Measurements from ENCODE around the gene PIK3R6. TPM values are rescaled to one million over a fixed set of nuclear protein-coding genes. Genes with fewer than 3 reads are reported as not detected.

The PIK3R6 gene
- total RNA-seq, 1 donor from 2014 or later: 2.5 TPM

- H3K27ac ChIP-seq: no peak overlapping the region
- H3K4me1 ChIP-seq: peaks cover 7% of the 10 kb centered on the region
- no peaks in the 10 kb centered on the region for H3K9me3 ChIP-seq
- no peak overlapping the region for H3K4me3 ChIP-seq
- DNase-seq: no peak
- intact Hi-C loops (cut with DNase I): no loop called here
- peaks cover 7% of the 10 kb centered on the region for H3K27me3 ChIP-seq (ENCODE audit: low read depth)
- TF ChIP-seq CTCF (IDR thresholded peaks at IDR 0.05): no peak
- no peak for ATAC-seq
- no peaks in the 10 kb centered on the region for H3K36me3 ChIP-seq
Measured at GRCh38 chr17:8776881-8777280, 90.6 kb downstream of the PIK3R6 start.

DNA sequence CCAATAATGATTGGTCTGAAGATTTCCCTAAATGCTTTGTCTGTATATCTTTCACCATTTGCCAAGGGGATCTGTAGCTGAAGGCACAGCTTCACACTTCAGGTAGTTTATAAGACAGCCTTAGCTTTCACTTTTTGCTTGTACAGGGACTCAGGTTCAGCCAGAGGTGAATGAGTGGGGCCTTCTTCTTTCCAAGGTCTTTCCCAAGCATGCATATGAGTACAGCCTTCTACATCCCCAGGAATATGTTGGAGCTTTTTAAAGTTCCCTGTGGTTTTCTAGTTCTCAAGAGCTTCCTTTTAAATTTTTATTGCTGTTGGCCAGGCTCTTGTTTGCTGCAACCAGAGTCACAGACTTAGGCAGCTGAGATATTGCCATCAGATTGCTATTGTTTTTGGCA is 91.2 kb downstream of the PIK3R6 start:
- peaks cover 7% of the 10 kb centered on the region for H3K4me1 ChIP-seq
- H3K9me3 ChIP-seq: no peaks in the 10 kb centered on the region
- no peak overlapping the region for H3K27ac ChIP-seq
- TF ChIP-seq CTCF (IDR thresholded peaks at IDR 0.05): no peak
- no peak overlapping the region for H3K4me3 ChIP-seq
- DNase-seq (no peak), ATAC-seq (no peak)
- intact Hi-C loops (cut with DNase I): no loop called here
- peaks cover 10% of the 10 kb centered on the region for H3K27me3 ChIP-seq (ENCODE audit: low read depth)
- H3K36me3 ChIP-seq: no peaks in the 10 kb centered on the region

GRCh38 chr17:8766731-8767130 is 100.7 kb downstream of the PIK3R6 start:
- intact Hi-C loops (cut with DNase I): no loop called here
- H3K4me3 ChIP-seq: no peak overlapping the region
- no peak for ATAC-seq
- H3K4me1 ChIP-seq: no peaks in the 10 kb centered on the region
- H3K9me3 ChIP-seq: no peaks in the 10 kb centered on the region
- no peaks in the 10 kb centered on the region for H3K36me3 ChIP-seq
- DNase-seq: no peak
- peaks cover under 1% of the 10 kb centered on the region for H3K27me3 ChIP-seq (ENCODE audit: low read depth)
- TF ChIP-seq CTCF (IDR thresholded peaks at IDR 0.05): no peak
- no peak overlapping the region for H3K27ac ChIP-seq

DNA sequence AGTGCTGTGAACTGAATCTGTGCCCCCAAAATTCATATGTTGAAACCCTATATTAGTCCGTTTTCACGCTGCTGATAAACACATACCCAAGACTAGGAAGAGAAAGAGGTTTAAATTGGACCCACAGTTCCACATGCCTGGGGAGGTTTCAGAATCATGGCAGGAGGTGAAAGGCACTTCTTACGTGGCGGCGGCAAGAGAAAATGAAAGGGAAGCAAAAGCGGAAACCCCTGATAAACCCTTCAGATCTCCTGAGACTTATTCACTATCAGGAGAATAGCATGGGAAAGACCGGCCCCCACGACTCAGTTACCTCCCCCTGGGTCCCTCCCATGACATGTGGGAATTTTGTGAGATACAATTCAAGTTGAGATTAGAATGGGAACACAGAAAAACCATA is 105.5 kb downstream of the PIK3R6 start:
- H3K27me3 ChIP-seq (ENCODE audit: low read depth): peaks cover 4% of the 10 kb centered on the region
- intact Hi-C loops (cut with DNase I): no loop called here
- TF ChIP-seq CTCF (IDR thresholded peaks at IDR 0.05): no peak
- H3K27ac ChIP-seq: no peak overlapping the region
- DNase-seq (no peak), ATAC-seq (no peak)
- no peaks in the 10 kb centered on the region for H3K4me1 ChIP-seq
- no peaks in the 10 kb centered on the region for H3K9me3 ChIP-seq
- no peaks in the 10 kb centered on the region for H3K36me3 ChIP-seq
- H3K4me3 ChIP-seq: no peak overlapping the region

DNA sequence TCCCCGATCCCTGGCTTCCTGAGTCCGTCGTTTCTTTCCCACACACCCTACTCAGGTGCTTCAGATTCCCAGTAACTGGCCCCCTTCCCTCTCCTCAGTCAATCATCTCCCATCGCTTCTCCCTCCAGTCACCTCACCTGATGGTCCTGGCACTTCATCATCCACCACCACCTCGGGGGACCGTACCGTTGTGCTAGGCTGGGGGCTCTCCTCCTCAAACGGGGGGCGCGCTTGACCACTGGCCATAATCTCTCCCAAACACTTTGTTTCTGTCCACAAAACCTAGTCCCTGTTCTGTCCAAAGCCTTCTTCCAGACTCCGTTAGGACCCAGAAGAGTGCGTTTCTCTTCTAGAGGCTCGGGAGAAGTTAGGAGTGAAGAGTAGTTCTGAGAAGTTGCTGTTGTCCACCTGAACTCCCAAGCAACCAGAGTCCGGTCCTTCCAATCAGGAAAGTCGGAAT is 109.3 kb downstream of the PIK3R6 start, which contains the start of gene SPDYE4:
TSS of gene SPDYE4 (minus strand) at position 410 of the 460 bp plus-strand sequence. CDS start at position 246, 164 bp downstream.
- intact Hi-C loops (cut with DNase I): no loop called here
- Histone ChIP-seq H3K4me1 (no peaks in the 10 kb centered on the region), H3K27ac (no peak within 1 kb of the TSS), H3K9me3 (no peaks in the 10 kb centered on the region), H3K27me3 (ENCODE audit: low read depth) (peaks cover 12% of the 10 kb centered on the region), H3K4me3 (no peak within 1 kb of the TSS), H3K36me3 (no peaks in the 10 kb centered on the region)
- no peak for ATAC-seq
- DNase-seq: no peak
- TF ChIP-seq CTCF (IDR thresholded peaks at IDR 0.05): no peak

DNA sequence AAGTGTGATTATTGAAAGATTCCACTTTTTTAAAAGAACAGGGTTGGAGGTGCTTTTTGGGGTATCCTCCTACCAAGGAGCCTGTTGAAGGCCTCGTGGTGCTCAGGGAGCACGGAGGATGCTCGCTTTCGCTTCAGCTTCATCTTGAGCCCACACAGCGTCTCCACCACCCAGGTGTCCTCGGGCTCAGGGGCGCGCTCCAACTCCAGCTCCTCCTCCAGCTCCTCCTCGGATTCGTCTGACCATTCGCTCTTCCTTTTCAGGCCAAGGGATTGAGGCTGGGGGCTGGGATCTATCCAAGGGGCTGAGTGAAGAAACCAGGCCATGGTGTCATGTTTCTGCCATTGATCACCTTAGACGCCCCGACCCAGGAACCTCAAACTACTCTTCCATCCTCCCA is 110.3 kb downstream of the PIK3R6 start:
- TF ChIP-seq CTCF (IDR thresholded peaks at IDR 0.05): no peak

More for the DNA sequence above, 110.3 kb downstream of the PIK3R6 start:
- H3K27me3 ChIP-seq (ENCODE audit: low read depth): peaks cover 12% of the 10 kb centered on the region
- no peaks in the 10 kb centered on the region for H3K36me3 ChIP-seq
- ATAC-seq (no peak), DNase-seq (no peak)
- no peak overlapping the region for H3K27ac ChIP-seq
- H3K4me3 ChIP-seq: no peak overlapping the region
- intact Hi-C loops (cut with DNase I): no loop called here
- H3K4me1 ChIP-seq: no peaks in the 10 kb centered on the region
- no peaks in the 10 kb centered on the region for H3K9me3 ChIP-seq

All from lower lobe of right lung (tissue), 2 donors.